ENCODE measurements around the gene CAPN9.

DNA sequence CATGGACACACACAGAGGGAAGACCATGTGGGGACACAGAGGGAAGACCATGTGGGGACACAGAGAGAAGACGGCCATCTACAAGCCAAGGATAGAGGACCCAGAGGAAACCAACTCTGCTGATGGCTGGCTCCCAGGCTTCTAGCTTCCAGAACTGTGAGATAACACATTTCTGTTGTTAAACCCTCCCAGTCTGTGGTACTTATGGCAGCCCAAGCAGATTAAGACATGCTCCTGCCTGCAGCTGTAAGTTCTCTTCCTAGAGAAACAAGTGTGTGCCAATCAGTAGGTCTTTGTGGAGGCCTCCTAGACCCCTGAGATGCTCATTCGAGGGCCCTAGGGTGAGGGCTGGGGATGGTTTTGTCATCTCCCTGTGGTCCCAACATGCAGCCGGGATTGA lies 35.9 kb upstream of the CAPN9 start:
- TF ChIP-seq CTCF (IDR thresholded peaks at IDR 0.05): no peak
- TF ChIP-seq POLR2A (IDR thresholded peaks at IDR 0.05): no peak

All from adrenal gland (tissue), 5 donors.